NCI-H460 (cell line): ENCODE measurements around the gene COX17. TPM values are rescaled to one million over a fixed set of nuclear protein-coding genes. Genes with fewer than 3 reads are reported as not detected.
"Not testable (repeated sequence)": the region's sequence is repeated elsewhere in the genome, so short reads cannot be mapped to it uniquely, and the experiment has no call there.

ENCODE experiments used
- DNase-seq: peaks from one replicate; pipeline ENCODE4 v3.0.0-alpha.2; 2016; ENCODE audit warnings: low read depth; ENCODE audit errors: extremely low read depth
- polyA plus RNA-seq: library from polyadenylated mRNA; depleted of rRNA; stranded (reverse); fragments of >200 nt; gene quantifications from 2 replicates; pipeline ENCODE4 v1.2.3, GENCODE V29; 2014; cell fraction: nucleus; rRNA removed
- total RNA-seq: library from RNA; depleted of rRNA; stranded (reverse); fragments of >200 nt; shearing (Covaris generic); gene quantifications from 2 replicates; pipeline ENCODE4 v1.2.3, GENCODE V29; 2014; rRNA removed

COX17 gene
- 39.9 and 45.8 TPM in 2 replicates for total RNA-seq
- 25.2 and 32.2 TPM in 2 replicates for polyA plus RNA-seq

GRCh38 chr3:119676771-119677640 lies at the start of gene COX17:
COX17 (minus strand) TSS chr3:119677406; CDS start chr3:119677310, 96 bp downstream.
- DNase-seq: peak; percentile 88

GRCh38 chr3:119726909-119727308 lies 49.7 kb upstream of the COX17 start:
- no peak for DNase-seq

GRCh38 chr3:119723022-119723421 lies 45.8 kb upstream of the COX17 start:
- DNase-seq: no peak

GRCh38 chr3:119717520-119717919 lies 40.3 kb upstream of the COX17 start:
- no peak for DNase-seq

GRCh38 chr3:119716998-119717397 lies 39.8 kb upstream of the COX17 start:
- no peak for DNase-seq

GRCh38 chr3:119715105-119715504 lies 37.9 kb upstream of the COX17 start:
- DNase-seq: no peak

- DNase-seq: no peak
Measured at GRCh38 chr3:119703820-119704531, 26.8 kb upstream of the COX17 start.

- peak; percentile 82 for DNase-seq
Measured at GRCh38 chr3:119702530-119703527, 25.6 kb upstream of the COX17 start, which contains the start of gene CFAP91. CFAP91 (plus strand) TSS chr3:119703022; CDS start chr3:119703099, 77 bp downstream.

GRCh38 chr3:119700920-119701734 lies 23.9 kb upstream of the COX17 start:
- no peak for DNase-seq

GRCh38 chr3:119700269-119700919 lies 23.2 kb upstream of the COX17 start:
- DNase-seq: no peak

GRCh38 chr3:119697394-119697793 lies 20.2 kb upstream of the COX17 start:
- DNase-seq: no peak

- no peak for DNase-seq
Measured at GRCh38 chr3:119695480-119695879, 18.3 kb upstream of the COX17 start.

- DNase-seq: no peak
Measured at GRCh38 chr3:119690043-119690656, 12.9 kb upstream of the COX17 start.

GRCh38 chr3:119683421-119683820 lies 6.2 kb upstream of the COX17 start:
- no peak for DNase-seq

- peak; percentile 20 for DNase-seq
Measured at GRCh38 chr3:119681279-119681678, 4.1 kb upstream of the COX17 start.

- DNase-seq: no peak
Measured at GRCh38 chr3:119679874-119680273, 2.7 kb upstream of the COX17 start.

GRCh38 chr3:119678209-119678608 lies 1.0 kb upstream of the COX17 start:
- not testable (repeated sequence) for DNase-seq

- no peak for DNase-seq
Measured at GRCh38 chr3:119677641-119677934, 382 bp upstream of the COX17 start.

- no peak for DNase-seq
Measured at GRCh38 chr3:119676020-119676419, 1.2 kb downstream of the COX17 start.
